ENCODE measurements around the gene TMEM209. TPM values are rescaled to one million over a fixed set of nuclear protein-coding genes. Genes with fewer than 3 reads are reported as not detected.
"Not testable (repeated sequence)": the region's sequence is repeated elsewhere in the genome, so short reads cannot be mapped to it uniquely, and the experiment has no call there.

Gene TMEM209
- total and polyA plus RNA-seq, 7 donors = 5.2 to 11.3 (median 9.0) TPM

GRCh38 chr7:130231792-130232191 lies 26.6 kb upstream of the TMEM209 start:
- no peak overlapping the region for H3K27ac ChIP-seq
- WGBS, 3 donors = 55 to 70% (median 55%) methylated on average over 6 of the region's 6 CpGs

GRCh38 chr7:130229981-130230380 lies 24.8 kb upstream of the TMEM209 start:
- DNase-seq; H3K4me1 ChIP-seq; H3K27ac ChIP-seq; ATAC-seq; intact Hi-C loops (cut with DNase I); H3K27me3 ChIP-seq (ENCODE audit: insufficient read depth in 3 of 3, low read length in 2 of 3); H3K36me3 ChIP-seq (ENCODE audit: insufficient read depth in 1 of 2, low read depth in 1 of 2); H3K9me3 ChIP-seq; H3K4me3 ChIP-seq: not testable (repeated sequence)
- WGBS, 3 donors = 88 to 92% (median 92%) methylated on average over 10 to 28 of the region's 28 CpGs

More at GRCh38 chr7:130231792-130232191, 26.6 kb upstream of the TMEM209 start:
- intact Hi-C loops (cut with DNase I) = no loop called here
- H3K4me3 ChIP-seq = no peak overlapping the region
- DNase-seq = no peak
- H3K9me3 ChIP-seq = no peaks in the 10 kb centered on the region
- H3K4me1 ChIP-seq = peaks cover 3% of the 10 kb centered on the region
- TF ChIP-seq CTCF (IDR thresholded peaks at IDR 0.05) = no peak
- no peaks in the 10 kb centered on the region for H3K36me3 ChIP-seq (ENCODE audit: insufficient read depth in 1 of 2, low read depth in 1 of 2)
- H3K27me3 ChIP-seq (ENCODE audit: insufficient read depth in 3 of 3, low read length in 2 of 3) = no peaks in the 10 kb centered on the region
- ATAC-seq = no peak

- H3K4me1 ChIP-seq = no peaks in the 10 kb centered on the region
- no peak overlapping the region for H3K27ac ChIP-seq
- intact Hi-C loops (cut with DNase I) = no loop called here
- ATAC-seq (no peak), DNase-seq (no peak)
- TF ChIP-seq CTCF (IDR thresholded peaks at IDR 0.05) = no peak
- no peaks in the 10 kb centered on the region for H3K9me3 ChIP-seq
- 69 to 85% (median 70%) methylated on average over 7 of the region's 7 CpGs for WGBS, 3 donors
- no peak overlapping the region for H3K4me3 ChIP-seq
- H3K36me3 ChIP-seq (ENCODE audit: insufficient read depth in 1 of 2, low read depth in 1 of 2) = no peaks in the 10 kb centered on the region
- no peaks in the 10 kb centered on the region for H3K27me3 ChIP-seq (ENCODE audit: insufficient read depth in 3 of 3, low read length in 2 of 3)
Observed at GRCh38 chr7:130228840-130229502, 23.8 kb upstream of the TMEM209 start.

- intact Hi-C loops (cut with DNase I) = no loop called here
- Histone ChIP-seq H3K9me3 (no peaks in the 10 kb centered on the region), H3K36me3 (ENCODE audit: insufficient read depth in 1 of 2, low read depth in 1 of 2) (no peaks in the 10 kb centered on the region), H3K4me3 (no peak overlapping the region), H3K27ac (no peak overlapping the region), H3K4me1 (no peaks in the 10 kb centered on the region), H3K27me3 (ENCODE audit: insufficient read depth in 3 of 3, low read length in 2 of 3) (no peaks in the 10 kb centered on the region)
- TF ChIP-seq CTCF (IDR thresholded peaks at IDR 0.05) = no peak
- DNase-seq (no peak), ATAC-seq (no peak)
- 37 to 41% (median 38%) methylated on average over 1 of the region's 1 CpG for WGBS, 3 donors
Observed at GRCh38 chr7:130227883-130228575, 22.8 kb upstream of the TMEM209 start.

GRCh38 chr7:130226333-130226732 lies 21.1 kb upstream of the TMEM209 start:
- H3K27me3 ChIP-seq (ENCODE audit: insufficient read depth in 3 of 3, low read length in 2 of 3) = no peaks in the 10 kb centered on the region
- intact Hi-C loops (cut with DNase I) = no loop called here
- H3K4me3 ChIP-seq = no peak overlapping the region
- H3K36me3 ChIP-seq (ENCODE audit: insufficient read depth in 1 of 2, low read depth in 1 of 2) = no peaks in the 10 kb centered on the region
- no peak for TF ChIP-seq CTCF (IDR thresholded peaks at IDR 0.05)
- no peaks in the 10 kb centered on the region for H3K4me1 ChIP-seq
- 94 to 100% (median 99%) methylated on average over 1 of the region's 1 CpG for WGBS, 3 donors
- no peak overlapping the region for H3K27ac ChIP-seq
- no peak for ATAC-seq
- no peak for DNase-seq
- H3K9me3 ChIP-seq = no peaks in the 10 kb centered on the region

- ATAC-seq = peak in 1 of 4 donors; percentile 23
Observed at GRCh38 chr7:130224923-130225322, 19.7 kb upstream of the TMEM209 start.

More at GRCh38 chr7:130224923-130225322, 19.7 kb upstream of the TMEM209 start:
- DNase-seq; intact Hi-C loops (cut with DNase I); H3K4me1 ChIP-seq; H3K27ac ChIP-seq; H3K4me3 ChIP-seq; H3K36me3 ChIP-seq (ENCODE audit: insufficient read depth in 1 of 2, low read depth in 1 of 2); H3K9me3 ChIP-seq; H3K27me3 ChIP-seq (ENCODE audit: insufficient read depth in 3 of 3, low read length in 2 of 3): not testable (repeated sequence)
- WGBS, 3 donors = 31 to 42% (median 42%) methylated on average over 3 of the region's 3 CpGs

Measured in psoas muscle (tissue), 8 donors.